ENCODE results near the gene ZMYND15. TPM values are rescaled to one million over a fixed set of nuclear protein-coding genes. Genes with fewer than 3 reads are reported as not detected.
A peak's percentile ranks its signal among the peaks of the same experiment; 100 is the strongest.
"Not testable (repeated sequence)": the region's sequence is repeated elsewhere in the genome, so short reads cannot be mapped to it uniquely, and the experiment has no call there.

ZMYND15 gene
- total RNA-seq, 1 experiment from 2014 or later, result 0.42 TPM

DNA sequence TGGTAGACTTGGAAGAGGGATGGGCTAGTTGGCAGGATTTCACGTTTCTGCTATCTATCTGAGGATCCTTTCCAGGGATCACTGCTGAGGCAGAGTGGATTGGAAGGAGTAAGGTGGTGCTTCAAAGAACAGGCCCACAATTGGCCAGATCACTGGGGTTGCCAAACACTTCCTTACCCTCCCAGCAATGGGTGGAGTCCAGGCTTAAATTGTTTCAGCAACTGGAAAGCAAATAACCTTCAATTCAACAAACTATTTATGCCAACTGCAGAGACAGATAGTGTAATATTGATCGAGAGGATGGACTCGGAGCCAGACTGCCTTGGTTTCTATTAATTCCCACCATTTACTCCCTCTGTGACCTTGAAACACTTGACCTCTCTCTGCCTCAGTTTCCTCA, 27.1 kb upstream of the ZMYND15 start:
- Mint-ChIP-seq H3K9me3 (peaks cover 0 to 4% of the 10 kb centered on the region in 2 experiments; a peak in 3 of 5 replicates), H3K4me1 (peaks cover 12 to 17% of the 10 kb centered on the region in 2 experiments), H3K27ac (no peak overlapping the region), H3K27me3 (ENCODE audit: low read depth) (peaks cover 6% of the 10 kb centered on the region), H3K4me3 (no peak overlapping the region), H3K36me3 (ENCODE audit: insufficient read depth in 1 of 3, low read depth in 3 of 3) (peaks cover 15 to 22% (median 19%) of the 10 kb centered on the region in 3 experiments)
- Histone ChIP-seq H3K79me2 (ENCODE audit: insufficient read depth, low read length) (no peaks in the 10 kb centered on the region; the same call in 1 of the 2 replicates), H2BK20ac (ENCODE audit: low read depth, low read length, poor library complexity, severe bottlenecking) (no peak overlapping the region), H4K5ac (ENCODE audit: insufficient read length, low read depth, low read length) (no peak overlapping the region), H2BK5ac (ENCODE audit: insufficient read length, low read length) (no peak overlapping the region), H4K20me1 (ENCODE audit: control insufficient read depth, insufficient read depth, insufficient read length) (no peaks in the 10 kb centered on the region), H2AFZ (ENCODE audit: low read length) (no peak overlapping the region), H3K23ac (ENCODE audit: insufficient read length, low read depth, low read length) (no peak overlapping the region), H3K14ac (ENCODE audit: insufficient read depth, low read length) (no peak overlapping the region), H3K4me2 (ENCODE audit: insufficient read depth, insufficient read length, low read length) (no peak overlapping the region), H2AK5ac (ENCODE audit: insufficient read length, low read length) (no peak overlapping the region), H3K27ac (ENCODE audit: insufficient read length, low read depth, low read length) (no peak overlapping the region), H3K9me3 (ENCODE audit: control insufficient read depth, low read depth, low read length) (no peaks in the 10 kb centered on the region), H3K4me1 (ENCODE audit: insufficient read depth, low read length) (no peaks in the 10 kb centered on the region), H3K4ac (ENCODE audit: low read depth, low read length) (no peak overlapping the region), H4K8ac (replicated peaks; ENCODE audit: insufficient read length, low read depth, low read length) (no peak overlapping the region), H4K91ac (ENCODE audit: insufficient read length, low read depth, low read length) (no peak overlapping the region), H3K23me2 (ENCODE audit: insufficient read length, low read depth, low read length, poor library complexity, severe bottlenecking) (peaks cover 12% of the 10 kb centered on the region), H3K18ac (ENCODE audit: insufficient read length, low read depth, low read length) (no peak overlapping the region), H2BK15ac (ENCODE audit: low read depth, low read length) (no peak overlapping the region), H2BK12ac (ENCODE audit: insufficient read length, low read depth, low read length) (no peak overlapping the region), H3K27me3 (ENCODE audit: insufficient read depth, low read length) (no peaks in the 10 kb centered on the region), H3K9ac (ENCODE audit: extremely low read depth, insufficient read length, low read length) (no peak overlapping the region), H2BK120ac (ENCODE audit: low read depth, low read length, poor library complexity, severe bottlenecking) (no peak overlapping the region), H3K56ac (ENCODE audit: insufficient read length, low read depth, low read length) (no peak overlapping the region), H3T11ph (ENCODE audit: low read length) (no peak overlapping the region), H3K79me1 (ENCODE audit: insufficient read depth, low read depth, low read length, poor library complexity, severe bottlenecking) (no peaks in the 10 kb centered on the region)
- no CpG with 5 or more reads among the region's 3 CpGs for WGBS (ENCODE audit: extremely low coverage, insufficient read length, low lambda C conversion rate)
- no peak for TF ChIP-seq CTCF (conservative IDR thresholded peaks at IDR 0.05)
- DNase-seq, result no peak

- Mint-ChIP-seq H3K4me1 (peaks cover 10% of the 10 kb centered on the region in 2 experiments), H3K27ac (peak overlapping the region in 2 of 3 experiments; percentile 31 to 73; a peak in 2 of 7 replicates), H3K36me3 (ENCODE audit: insufficient read depth in 1 of 3, low read depth in 3 of 3) (peaks cover 11 to 39% (median 38%) of the 10 kb centered on the region in 3 experiments; a peak in 6 of 7 replicates)
- not testable (repeated sequence) for H4K20me1 ChIP-seq (ENCODE audit: control insufficient read depth, insufficient read depth, insufficient read length); H2BK5ac ChIP-seq (ENCODE audit: insufficient read length, low read length); H3K4me3 Mint-ChIP-seq; H3K27ac ChIP-seq (ENCODE audit: insufficient read length, low read depth, low read length); H3K79me1 ChIP-seq (ENCODE audit: insufficient read depth, low read depth, low read length, poor library complexity, severe bottlenecking); H3K9me3 ChIP-seq (ENCODE audit: control insufficient read depth, low read depth, low read length); H2AK5ac ChIP-seq (ENCODE audit: insufficient read length, low read length); H3K9me3 Mint-ChIP-seq; H4K5ac ChIP-seq (ENCODE audit: insufficient read length, low read depth, low read length); H3K27me3 Mint-ChIP-seq (ENCODE audit: low read depth); H2AFZ ChIP-seq (ENCODE audit: low read length); DNase-seq; H3K14ac ChIP-seq (ENCODE audit: insufficient read depth, low read length); H3K56ac ChIP-seq (ENCODE audit: insufficient read length, low read depth, low read length); H3K27me3 ChIP-seq (ENCODE audit: insufficient read depth, low read length); H3T11ph ChIP-seq (ENCODE audit: low read length); H3K79me2 ChIP-seq (ENCODE audit: insufficient read depth, low read length); H2BK120ac ChIP-seq (ENCODE audit: low read depth, low read length, poor library complexity, severe bottlenecking); H3K4me1 ChIP-seq (ENCODE audit: insufficient read depth, low read length); H3K18ac ChIP-seq (ENCODE audit: insufficient read length, low read depth, low read length); H4K91ac ChIP-seq (ENCODE audit: insufficient read length, low read depth, low read length); H3K4me2 ChIP-seq (ENCODE audit: insufficient read depth, insufficient read length, low read length); H3K4ac ChIP-seq (ENCODE audit: low read depth, low read length); H2BK20ac ChIP-seq (ENCODE audit: low read depth, low read length, poor library complexity, severe bottlenecking); H4K8ac ChIP-seq (replicated peaks; ENCODE audit: insufficient read length, low read depth, low read length); H3K9ac ChIP-seq (ENCODE audit: extremely low read depth, insufficient read length, low read length); H3K23ac ChIP-seq (ENCODE audit: insufficient read length, low read depth, low read length); H2BK12ac ChIP-seq (ENCODE audit: insufficient read length, low read depth, low read length); H2BK15ac ChIP-seq (ENCODE audit: low read depth, low read length)
- peaks cover 12% of the 10 kb centered on the region for H3K23me2 ChIP-seq (ENCODE audit: insufficient read length, low read depth, low read length, poor library complexity, severe bottlenecking)
- no CpG with 5 or more reads among the region's 15 CpGs for WGBS (ENCODE audit: extremely low coverage, insufficient read length, low lambda C conversion rate)
Observed at GRCh38 chr17:4714340-4715062, 25.1 kb upstream of the ZMYND15 start.
